Astrocyte (in vitro differentiated cells and primary cell): ENCODE results near the gene ABCC4. TPM values are rescaled to one million over a fixed set of nuclear protein-coding genes. Genes with fewer than 3 reads are reported as not detected.
"Not testable (repeated sequence)": the region's sequence is repeated elsewhere in the genome, so short reads cannot be mapped to it uniquely, and the experiment has no call there.

Experiments used
- DNase-seq: peaks from one replicate; pipeline ENCODE4 v3.0.0-alpha.2; 2010; ENCODE audit warnings: low read depth
- FAIRE-seq: peaks from 2 replicates; lab custom pipeline; 2011; peaks lifted over from hg19 to GRCh38; lab: Jason Lieb, UNC
- H2AFZ ChIP-seq: 2 replicates; pipeline ENCODE4 v1.6.0; 2012; ENCODE audit warnings: low read depth, low read length, inconsistent platforms
- H3K27ac ChIP-seq: 2 replicates; pipeline ENCODE4 v1.5.1; 2011; ENCODE audit warnings: low read depth, low read length, inconsistent platforms
- H3K27me3 ChIP-seq: 2 replicates; pipeline ENCODE4 v1.6.0; 2011; ENCODE audit warnings: low read length, inconsistent platforms; ENCODE audit not compliant: insufficient read depth
- H3K36me3 ChIP-seq: 2 replicates; pipeline ENCODE4 v1.5.1; 2011; ENCODE audit warnings: low read length, inconsistent platforms; ENCODE audit not compliant: insufficient read depth
- H3K4me1 ChIP-seq: 2 replicates; pipeline ENCODE4 v1.5.1; 2011; ENCODE audit warnings: low read length, inconsistent platforms; ENCODE audit not compliant: insufficient read depth
- H3K4me2 ChIP-seq: 2 replicates; pipeline ENCODE4 v1.6.0; 2012; ENCODE audit warnings: low read length, inconsistent platforms
- H3K4me3 ChIP-seq: 2 replicates; pipeline ENCODE4 v1.5.1; 2011; ENCODE audit warnings: low read depth, mild to moderate bottlenecking, low read length, inconsistent platforms; ENCODE audit not compliant: insufficient read depth
- H3K79me2 ChIP-seq: 2 replicates; pipeline ENCODE4 v1.6.0; 2012; ENCODE audit warnings: mild to moderate bottlenecking, low read length, inconsistent platforms; ENCODE audit not compliant: insufficient read depth
- H3K9ac ChIP-seq: 2 replicates; pipeline ENCODE4 v1.6.0; 2012; ENCODE audit warnings: mild to moderate bottlenecking, low read length, inconsistent platforms
- H3K9me3 ChIP-seq: 2 replicates; pipeline ENCODE4 v1.5.1; 2012; ENCODE audit warnings: low read depth, mild to moderate bottlenecking, low read length, inconsistent platforms; ENCODE audit not compliant: insufficient read depth
- H4K20me1 ChIP-seq: 2 replicates; pipeline ENCODE4 v1.6.0; 2012; ENCODE audit warnings: low read length, inconsistent platforms; ENCODE audit not compliant: insufficient read depth
- H3K27ac Mint-ChIP-seq: one replicate; pipeline ENCODE4 v1.8.0; 2021; ENCODE audit warnings: mild to moderate bottlenecking, mixed read lengths; ENCODE audit not compliant: unreplicated experiment
- H3K27me3 Mint-ChIP-seq: one replicate; pipeline ENCODE4 v1.8.0; 2021; ENCODE audit warnings: low read depth, mixed read lengths; ENCODE audit not compliant: unreplicated experiment
- H3K36me3 Mint-ChIP-seq: one replicate; pipeline ENCODE4 v1.8.0; 2021; ENCODE audit warnings: low read depth, mixed read lengths; ENCODE audit not compliant: unreplicated experiment
- H3K4me1 Mint-ChIP-seq: one replicate; pipeline ENCODE4 v1.8.0; 2021; ENCODE audit warnings: low read depth, mixed read lengths; ENCODE audit not compliant: unreplicated experiment
- H3K4me3 Mint-ChIP-seq: one replicate; pipeline ENCODE4 v1.8.0; 2021; ENCODE audit warnings: mild to moderate bottlenecking, moderate library complexity, mixed read lengths; ENCODE audit not compliant: unreplicated experiment
- H3K9me3 Mint-ChIP-seq: one replicate; pipeline ENCODE4 v1.8.0; 2021; ENCODE audit warnings: mild to moderate bottlenecking, mixed read lengths; ENCODE audit not compliant: unreplicated experiment
- EZH2 ChIP-seq: IDR thresholded peaks from 2 replicates; pipeline ENCODE4 v1.6.1; 2012; ENCODE audit warnings: mild to moderate bottlenecking, low read length, inconsistent platforms; ENCODE audit not compliant: insufficient read depth
- total RNA-seq: library from RNA; stranded (reverse); gene quantifications from 2 replicates; pipeline ENCODE4 v1.2.1, GENCODE V29; 2021
- TF ChIP-seq, protein P1 (sequence below): IDR thresholded peaks from 2 replicates; pipeline ENCODE4 v1.5.1; 2011; ENCODE audit warnings: low read depth, mild to moderate bottlenecking, inconsistent platforms, low read length, moderate library complexity; ENCODE audit not compliant: insufficient read depth

Gene ABCC4
- total RNA-seq, 1 donor from 2014 or later = 15.6 TPM

GRCh38 chr13:95174517-95174916, 126.7 kb downstream of the ABCC4 start:
- Mint-ChIP-seq H3K27me3 (no peaks in the 10 kb centered on the region), H3K27ac (no peak overlapping the region), H3K9me3 (peaks cover 7% of the 10 kb centered on the region), H3K36me3 (peaks cover 35% of the 10 kb centered on the region), H3K4me1 (no peaks in the 10 kb centered on the region), H3K4me3 (no peak overlapping the region)
- Histone ChIP-seq H3K9me3 (no peaks in the 10 kb centered on the region), H3K4me3 (no peak overlapping the region), H4K20me1 (peaks cover under 1% of the 10 kb centered on the region), H3K4me2 (no peak overlapping the region), H3K79me2 (no peaks in the 10 kb centered on the region), H3K4me1 (no peaks in the 10 kb centered on the region), H3K36me3 (peaks cover 8% of the 10 kb centered on the region), H2AFZ (no peak overlapping the region), H3K9ac (no peak overlapping the region), H3K27me3 (no peaks in the 10 kb centered on the region), H3K27ac (no peak overlapping the region)
- TF ChIP-seq, protein P1, sequence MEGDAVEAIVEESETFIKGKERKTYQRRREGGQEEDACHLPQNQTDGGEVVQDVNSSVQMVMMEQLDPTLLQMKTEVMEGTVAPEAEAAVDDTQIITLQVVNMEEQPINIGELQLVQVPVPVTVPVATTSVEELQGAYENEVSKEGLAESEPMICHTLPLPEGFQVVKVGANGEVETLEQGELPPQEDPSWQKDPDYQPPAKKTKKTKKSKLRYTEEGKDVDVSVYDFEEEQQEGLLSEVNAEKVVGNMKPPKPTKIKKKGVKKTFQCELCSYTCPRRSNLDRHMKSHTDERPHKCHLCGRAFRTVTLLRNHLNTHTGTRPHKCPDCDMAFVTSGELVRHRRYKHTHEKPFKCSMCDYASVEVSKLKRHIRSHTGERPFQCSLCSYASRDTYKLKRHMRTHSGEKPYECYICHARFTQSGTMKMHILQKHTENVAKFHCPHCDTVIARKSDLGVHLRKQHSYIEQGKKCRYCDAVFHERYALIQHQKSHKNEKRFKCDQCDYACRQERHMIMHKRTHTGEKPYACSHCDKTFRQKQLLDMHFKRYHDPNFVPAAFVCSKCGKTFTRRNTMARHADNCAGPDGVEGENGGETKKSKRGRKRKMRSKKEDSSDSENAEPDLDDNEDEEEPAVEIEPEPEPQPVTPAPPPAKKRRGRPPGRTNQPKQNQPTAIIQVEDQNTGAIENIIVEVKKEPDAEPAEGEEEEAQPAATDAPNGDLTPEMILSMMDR = no peak
- TF ChIP-seq EZH2 = no peak
- no peak for DNase-seq
- FAIRE-seq = no peak

DNA sequence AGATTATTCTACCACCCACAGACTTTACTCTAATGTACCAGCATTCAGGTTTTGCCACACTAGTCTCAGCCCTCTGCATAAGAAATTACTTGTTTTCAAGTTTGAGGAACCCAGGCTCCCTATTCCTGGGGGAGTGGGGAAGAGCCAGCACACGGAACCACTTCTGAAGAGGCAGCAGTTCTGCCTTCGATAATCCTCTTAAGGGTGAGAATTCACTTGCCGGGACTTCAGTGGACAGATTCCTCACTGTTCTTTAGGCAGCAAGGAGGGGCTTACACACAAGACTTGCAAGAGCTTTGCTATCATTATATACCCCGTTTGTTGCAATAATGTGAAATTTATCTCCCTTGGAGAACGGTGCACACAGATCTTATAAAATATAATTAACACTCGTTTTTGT, 133.1 kb downstream of the ABCC4 start:
- Mint-ChIP-seq H3K4me1 (no peaks in the 10 kb centered on the region), H3K27ac (no peak overlapping the region), H3K27me3 (no peaks in the 10 kb centered on the region), H3K36me3 (peaks cover 24% of the 10 kb centered on the region), H3K9me3 (peaks cover 2% of the 10 kb centered on the region), H3K4me3 (no peak overlapping the region)
- Histone ChIP-seq H3K9ac (no peak overlapping the region), H3K79me2 (no peaks in the 10 kb centered on the region), H3K4me2 (no peak overlapping the region), H3K27ac (no peak overlapping the region), H4K20me1 (peaks cover 5% of the 10 kb centered on the region), H3K4me1 (no peaks in the 10 kb centered on the region), H2AFZ (no peak overlapping the region), H3K36me3 (peaks cover under 1% of the 10 kb centered on the region), H3K27me3 (no peaks in the 10 kb centered on the region), H3K4me3 (no peak overlapping the region), H3K9me3 (no peaks in the 10 kb centered on the region)
- FAIRE-seq (no peak), DNase-seq (no peak)
- no peak for TF ChIP-seq EZH2
- TF ChIP-seq, protein P1 = no peak

GRCh38 chr13:95167003-95167402, 134.2 kb downstream of the ABCC4 start:
- not testable (repeated sequence) for H3K27me3 Mint-ChIP-seq, FAIRE-seq, H3K4me1 Mint-ChIP-seq, H3K27ac ChIP-seq, H3K9ac ChIP-seq, H2AFZ ChIP-seq, H3K4me3 ChIP-seq, H3K4me1 ChIP-seq, H3K27me3 ChIP-seq, H3K4me3 Mint-ChIP-seq, H3K9me3 ChIP-seq, H3K9me3 Mint-ChIP-seq, H3K36me3 ChIP-seq, H3K79me2 ChIP-seq, H4K20me1 ChIP-seq, H3K4me2 ChIP-seq, H3K27ac Mint-ChIP-seq, DNase-seq
- peaks cover 17% of the 10 kb centered on the region for H3K36me3 Mint-ChIP-seq
